ENCODE results near the gene BNC1.

DNA sequence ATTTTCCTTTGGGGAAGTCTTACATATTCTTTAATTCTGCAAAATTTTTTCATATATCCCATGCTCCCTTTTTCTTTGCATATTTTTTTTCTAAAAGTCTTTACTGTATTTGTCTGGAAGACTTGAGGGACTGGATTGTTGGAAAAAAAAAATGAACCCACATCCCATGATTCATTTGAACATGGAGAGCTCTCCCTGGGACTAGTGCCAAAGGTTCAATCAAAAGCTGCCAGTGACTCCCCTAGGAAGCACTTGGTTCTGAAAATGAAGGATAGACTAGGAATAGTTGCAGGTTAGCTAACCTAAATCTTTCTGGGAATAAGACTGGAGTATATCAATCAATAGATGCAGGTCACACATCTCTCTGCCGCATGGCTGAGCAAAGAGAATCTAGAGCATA lies 16.4 kb upstream of the BNC1 start:
- TF ChIP-seq POLR2AphosphoS5 (IDR thresholded peaks at IDR 0.05; ENCODE audit: borderline replicate concordance, low read depth, low read length) (no peak), EZH2 (IDR thresholded peaks at IDR 0.05) (no peak)
